ENCODE measurements around the gene NCEH1. TPM values are rescaled to one million over a fixed set of nuclear protein-coding genes. Genes with fewer than 3 reads are reported as not detected.
A peak's percentile ranks its signal among the peaks of the same experiment; 100 is the strongest.
"Not testable (repeated sequence)": the region's sequence is repeated elsewhere in the genome, so short reads cannot be mapped to it uniquely, and the experiment has no call there.

Gene NCEH1
- total RNA-seq, 1 donor from 2014 or later: 7.7 TPM

- intact Hi-C loops (cut with micrococcal nuclease): loop anchor here (1.0 to 10.0 kb wide), 5 partner anchors 27 to 1341 kb away; no protein-coding TSS in a partner anchor
Observed at GRCh38 chr3:172595664-172596393, 115.0 kb downstream of the NCEH1 start.

DNA sequence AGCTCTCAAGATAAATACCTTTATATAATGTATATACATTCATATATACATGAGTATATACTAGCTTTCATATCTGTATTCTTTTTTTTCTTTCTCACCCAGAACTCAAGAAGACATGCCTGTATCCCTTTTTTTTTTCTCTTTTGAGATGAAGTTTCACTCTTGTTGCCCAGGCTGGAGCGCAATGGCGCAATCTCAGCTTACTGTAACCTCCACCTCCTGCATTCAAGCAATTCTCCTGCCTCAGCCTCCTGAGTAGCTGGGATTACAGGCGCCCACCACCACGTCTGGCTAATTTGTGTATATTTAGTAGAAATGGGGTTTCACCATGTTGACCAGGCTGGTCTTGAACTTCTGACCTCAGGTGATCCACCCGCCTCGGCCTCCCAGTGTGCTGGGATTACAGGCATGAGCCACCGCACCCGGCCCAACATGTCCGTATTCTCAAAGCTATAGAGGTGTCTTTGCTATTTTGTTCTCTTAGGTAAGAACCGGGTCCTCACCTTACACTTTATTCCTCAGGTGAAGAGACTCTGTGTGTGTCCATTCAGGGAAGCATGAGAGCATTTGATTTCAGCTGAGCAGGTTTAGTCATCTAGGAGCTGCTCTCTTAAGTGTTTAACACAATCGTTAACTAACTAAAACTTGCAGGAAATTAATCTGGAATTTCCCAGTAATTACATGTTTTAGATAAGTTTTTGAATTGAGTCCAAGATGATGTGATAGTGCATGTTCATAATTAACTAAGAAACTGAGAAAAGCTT is 115.8 kb downstream of the NCEH1 start:
- H3K27me3 Mint-ChIP-seq: not testable (repeated sequence)
- Mint-ChIP-seq H3K36me3 (ENCODE audit: low read depth) (peaks cover 23% of the 10 kb centered on the region), H3K4me3 (peak overlapping the region; percentile 80), H3K4me1 (peaks cover 65% of the 10 kb centered on the region), H3K9me3 (peaks cover 12% of the 10 kb centered on the region), H3K27ac (peak overlapping the region; percentile 68)
- DNase-seq: peak; percentile 65
- intact Hi-C loops (cut with micrococcal nuclease): loop anchor here (10.0 kb wide), 1 partner anchor 1340 kb away; no protein-coding TSS in a partner anchor

More at GRCh38 chr3:172595664-172596393, 115.0 kb downstream of the NCEH1 start:
- DNase-seq: peak; percentile 87
- peaks cover 5% of the 10 kb centered on the region for H3K9me3 Mint-ChIP-seq
- peaks cover 3% of the 10 kb centered on the region for H3K27me3 Mint-ChIP-seq
- peak overlapping the region; percentile 68 for H3K27ac Mint-ChIP-seq
- peaks cover 16% of the 10 kb centered on the region for H3K36me3 Mint-ChIP-seq (ENCODE audit: low read depth)
- H3K4me1 Mint-ChIP-seq: peaks cover 57% of the 10 kb centered on the region
- H3K4me3 Mint-ChIP-seq: peak overlapping the region; percentile 80

DNA sequence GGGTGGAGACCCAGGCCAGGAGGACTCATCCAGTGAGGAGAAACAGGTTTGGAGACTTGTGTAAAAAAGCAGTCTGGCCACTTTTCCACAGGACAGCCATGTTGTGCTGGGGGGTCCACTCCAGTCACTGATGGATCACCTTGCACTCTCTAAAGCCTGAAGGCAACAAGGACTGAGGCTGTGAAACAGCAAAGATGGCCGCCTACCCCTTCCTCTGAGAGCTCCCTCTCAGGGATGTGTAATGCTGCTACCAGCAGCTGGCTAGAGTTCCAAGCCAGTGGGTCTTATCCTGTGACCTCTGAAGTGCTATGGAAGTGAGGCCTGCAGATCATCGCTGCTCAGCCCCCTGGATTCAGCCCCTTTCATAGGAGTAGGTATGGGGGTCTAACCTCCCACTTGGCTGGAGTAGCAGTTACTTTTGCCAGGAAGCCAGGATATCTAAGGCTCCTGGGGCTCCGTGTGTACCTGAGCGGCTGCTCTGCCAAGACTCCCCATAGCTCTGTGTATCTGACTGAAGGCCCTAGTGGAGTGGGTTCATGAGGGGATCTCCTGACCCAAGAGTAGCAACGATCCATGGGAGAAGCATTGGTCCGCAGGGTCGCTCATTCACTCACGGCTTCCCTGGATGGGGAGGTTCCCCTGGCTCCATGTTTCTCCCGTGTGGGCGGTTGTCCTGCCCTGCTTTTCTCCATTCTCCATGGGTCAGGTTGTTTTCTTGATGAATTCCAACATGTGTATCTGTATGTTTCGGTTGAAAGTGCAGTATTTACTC is 117.8 kb downstream of the NCEH1 start:
- Mint-ChIP-seq H3K36me3 (ENCODE audit: low read depth) (peaks cover 30% of the 10 kb centered on the region), H3K4me3 (peak overlapping the region; percentile 64), H3K27me3 (peaks cover 3% of the 10 kb centered on the region), H3K27ac (peak overlapping the region; percentile 88), H3K9me3 (peaks cover 17% of the 10 kb centered on the region), H3K4me1 (peaks cover 73% of the 10 kb centered on the region)
- intact Hi-C loops (cut with micrococcal nuclease): loop anchor here (1.0 to 10.0 kb wide), 9 partner anchors 13 to 1338 kb away; partner anchors contain the start of gene TNFSF10
- DNase-seq: peak; percentile 76

- peaks cover 35% of the 10 kb centered on the region for H3K36me3 Mint-ChIP-seq (ENCODE audit: low read depth)
- intact Hi-C loops (cut with micrococcal nuclease): loop anchor here (1.0 to 10.0 kb wide), 9 partner anchors 12 to 1337 kb away; partner anchors contain the start of gene TNFSF10
- peaks cover 3% of the 10 kb centered on the region for H3K27me3 Mint-ChIP-seq
- peak; percentile 97 for DNase-seq
- H3K4me1 Mint-ChIP-seq: peaks cover 76% of the 10 kb centered on the region
- peaks cover 21% of the 10 kb centered on the region for H3K9me3 Mint-ChIP-seq
- peak overlapping the region; percentile 88 for H3K27ac Mint-ChIP-seq
- H3K4me3 Mint-ChIP-seq: peak overlapping the region; percentile 64
Observed at GRCh38 chr3:172591876-172592771, 118.7 kb downstream of the NCEH1 start.

- peaks cover 35% of the 10 kb centered on the region for H3K36me3 Mint-ChIP-seq (ENCODE audit: low read depth)
- intact Hi-C loops (cut with micrococcal nuclease): loop anchor here (10.0 kb wide), 1 partner anchor 1336 kb away; no protein-coding TSS in a partner anchor
- peaks cover 3% of the 10 kb centered on the region for H3K27me3 Mint-ChIP-seq
- peaks cover 77% of the 10 kb centered on the region for H3K4me1 Mint-ChIP-seq
- peaks cover 21% of the 10 kb centered on the region for H3K9me3 Mint-ChIP-seq
- peak overlapping the region; percentile 88 for H3K27ac Mint-ChIP-seq
- H3K4me3 Mint-ChIP-seq: peak overlapping the region; percentile 34
- peak; percentile 66 for DNase-seq
Observed at GRCh38 chr3:172591125-172591605, 119.7 kb downstream of the NCEH1 start.

GRCh38 chr3:172586436-172586835 is 124.4 kb downstream of the NCEH1 start:
- DNase-seq: peak; percentile 70
- intact Hi-C loops (cut with micrococcal nuclease): no loop called here
- peaks cover 28% of the 10 kb centered on the region for H3K36me3 Mint-ChIP-seq (ENCODE audit: low read depth)
- peaks cover 21% of the 10 kb centered on the region for H3K9me3 Mint-ChIP-seq
- peaks cover 82% of the 10 kb centered on the region for H3K4me1 Mint-ChIP-seq
- peak overlapping the region; percentile 7 for H3K4me3 Mint-ChIP-seq
- H3K27me3 Mint-ChIP-seq: no peaks in the 10 kb centered on the region
- peak overlapping the region; percentile 57 for H3K27ac Mint-ChIP-seq

DNA sequence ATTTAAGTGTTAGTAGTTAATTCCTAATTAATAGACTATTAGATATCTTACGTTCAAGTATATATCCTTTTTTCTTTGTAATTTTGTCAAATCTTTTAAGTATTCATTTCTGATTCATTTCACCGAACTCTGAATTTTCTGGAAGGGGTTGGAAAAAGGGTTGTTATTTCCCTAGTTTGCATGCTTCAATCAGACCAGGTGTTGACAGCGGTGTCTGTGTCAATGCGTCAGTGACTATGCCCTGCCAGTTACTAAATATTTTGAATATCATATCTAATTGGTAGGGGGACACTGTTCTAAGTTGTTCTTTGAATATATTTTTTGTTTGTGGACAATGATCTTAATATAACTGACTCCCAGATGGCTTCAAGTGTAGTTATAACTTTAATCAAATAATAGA is 124.9 kb downstream of the NCEH1 start:
- H3K9me3 Mint-ChIP-seq: peaks cover 20% of the 10 kb centered on the region
- peaks cover 82% of the 10 kb centered on the region for H3K4me1 Mint-ChIP-seq
- intact Hi-C loops (cut with micrococcal nuclease): no loop called here
- no peaks in the 10 kb centered on the region for H3K27me3 Mint-ChIP-seq
- peak overlapping the region; percentile 57 for H3K27ac Mint-ChIP-seq
- H3K4me3 Mint-ChIP-seq: no peak overlapping the region
- no peak for DNase-seq
- H3K36me3 Mint-ChIP-seq (ENCODE audit: low read depth): peaks cover 24% of the 10 kb centered on the region

- peak overlapping the region; percentile 91 for H3K27ac Mint-ChIP-seq
- no peaks in the 10 kb centered on the region for H3K9me3 Mint-ChIP-seq
- peaks cover 92% of the 10 kb centered on the region for H3K4me1 Mint-ChIP-seq
- H3K36me3 Mint-ChIP-seq (ENCODE audit: low read depth): peaks cover under 1% of the 10 kb centered on the region
- no peak for DNase-seq
- H3K4me3 Mint-ChIP-seq: peak overlapping the region; percentile 74
- intact Hi-C loops (cut with micrococcal nuclease): loop anchor here (5.0 kb wide), 1 partner anchor 475 kb away; no protein-coding TSS in a partner anchor
- no peaks in the 10 kb centered on the region for H3K27me3 Mint-ChIP-seq
Observed at GRCh38 chr3:172582712-172583111, 128.2 kb downstream of the NCEH1 start.

DNA sequence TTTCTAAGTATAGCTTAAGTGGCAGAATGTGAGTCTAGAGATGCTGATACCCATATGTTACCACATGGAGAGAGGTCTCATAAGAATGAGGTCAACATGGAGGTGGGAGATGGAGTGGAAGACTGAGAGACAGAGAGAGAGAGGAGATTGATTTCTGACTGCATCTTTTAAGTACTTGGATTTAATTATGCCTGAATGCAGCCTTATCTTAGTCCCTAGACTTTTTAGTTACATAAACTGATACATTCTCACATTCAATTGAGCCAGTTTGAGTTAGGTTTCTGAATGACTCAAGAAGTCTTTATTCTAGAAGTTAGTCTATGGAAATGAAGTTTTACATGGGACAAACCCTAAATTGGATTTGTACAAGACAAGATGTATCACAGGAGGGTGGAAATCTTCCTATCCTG is 129.1 kb downstream of the NCEH1 start:
- DNase-seq: no peak
- Mint-ChIP-seq H3K9me3 (peaks cover 7% of the 10 kb centered on the region), H3K27me3 (no peaks in the 10 kb centered on the region), H3K4me1 (peaks cover 98% of the 10 kb centered on the region), H3K27ac (peak overlapping the region; percentile 91), H3K4me3 (peak overlapping the region; percentile 74), H3K36me3 (ENCODE audit: low read depth) (peaks cover 7% of the 10 kb centered on the region)
- intact Hi-C loops (cut with micrococcal nuclease): loop anchor here (1.0 to 5.0 kb wide), 2 partner anchors 35 to 474 kb away; no protein-coding TSS in a partner anchor

- intact Hi-C loops (cut with micrococcal nuclease): loop anchor here (1.0 to 5.0 kb wide), 7 partner anchors 11 to 474 kb away; no protein-coding TSS in a partner anchor
- peaks cover 7% of the 10 kb centered on the region for H3K9me3 Mint-ChIP-seq
- peak overlapping the region; percentile 91 for H3K27ac Mint-ChIP-seq
- peaks cover 7% of the 10 kb centered on the region for H3K36me3 Mint-ChIP-seq (ENCODE audit: low read depth)
- peak overlapping the region; percentile 74 for H3K4me3 Mint-ChIP-seq
- H3K27me3 Mint-ChIP-seq: no peaks in the 10 kb centered on the region
- peak; percentile 67 for DNase-seq
- peaks cover 91% of the 10 kb centered on the region for H3K4me1 Mint-ChIP-seq
Observed at GRCh38 chr3:172580680-172581401, 130.0 kb downstream of the NCEH1 start.

All from activated CD4-positive, alpha-beta T cell treated with anti-CD3 and anti-CD28 coated beads, Interleukin-2, amount 10 ng/mL, durations not matched to agents 24 days and 14 days (primary cell).